SK-N-SH (cell line): Measurements from ENCODE around the gene STON2. TPM values are rescaled to one million over a fixed set of nuclear protein-coding genes. Genes with fewer than 3 reads are reported as not detected.

Source experiments
- CTCF ChIA-PET: fragments of 300-600, 350-600 bp; formaldehyde crosslinking; extraction: SDS; loops from one replicate; lab custom pipeline; 2021; lab: Yijun Ruan, JAX
- POLR2A ChIA-PET: fragments of 350-600 bp; sonication (Branson Sonifier 250); formaldehyde crosslinking; extraction: SDS; loops from one replicate; lab custom pipeline; 2020; ENCODE audit warnings: antibody characterized with exemption, inconsistent platforms; lab: Yijun Ruan, JAX
- DNase-seq: peaks from one replicate; pipeline ENCODE4 v3.0.0; 2012
- H2AFZ ChIP-seq: fragments of 200-600 bp; sonication (generic); 2 replicates; pipeline ENCODE4 v1.8.1; 2016; ENCODE audit warnings: antibody characterized with exemption, mild to moderate bottlenecking, low read depth
- H3F3A ChIP-seq: fragments of 200-600 bp; sonication (generic); replicated peaks from 2 replicates; pipeline ENCODE3; 2016; ENCODE audit warnings: antibody characterized with exemption, mild to moderate bottlenecking; ENCODE audit not compliant: insufficient read depth
- H3K27ac ChIP-seq, 2 experiments: fragments of 200-500 bp in 1 of 2; fragments of 200-600 bp in 1 of 2; sonication (Bioruptor generic) in 1 of 2; sonication (generic), shearing (Covaris generic) in 1 of 2; 2 replicates each; pipeline versions ENCODE4 v1.5.1 to v1.6.1; 2014 to 2016; ENCODE audit warnings: low read depth in 2 of 2, inconsistent platforms in 1 of 2, low read length in 1 of 2, mild to moderate bottlenecking in 1 of 2, mixed read lengths in 1 of 2
- H3K27me3 ChIP-seq: fragments of 200-600 bp; sonication (generic), shearing (Covaris generic); 2 replicates; pipeline ENCODE4 v1.6.1; 2016; ENCODE audit warnings: mixed run types; ENCODE audit not compliant: insufficient read depth
- H3K36me3 ChIP-seq, 2 experiments: fragments of 200-500 bp in 1 of 2; fragments of 200-600 bp in 1 of 2; sonication (Bioruptor generic) in 1 of 2; sonication (generic) in 1 of 2; replicated peaks in 1 of 2; 2 replicates each; pipeline versions ENCODE3 to v1.5.1; 2014 to 2016; ENCODE audit warnings: low read length in 1 of 2, mild to moderate bottlenecking in 1 of 2; ENCODE audit not compliant: insufficient read depth in 2 of 2, control insufficient read depth in 1 of 2
- H3K4me1 ChIP-seq, 2 experiments: fragments of 200-500 bp in 1 of 2; fragments of 200-600 bp in 1 of 2; sonication (Bioruptor generic) in 1 of 2; sonication (generic), shearing (Covaris generic) in 1 of 2; 2 replicates each; pipeline versions ENCODE4 v1.5.1 to v1.6.1; 2014 to 2016; ENCODE audit warnings: low read depth in 1 of 2, low read length in 1 of 2, mixed run types in 1 of 2; ENCODE audit not compliant: insufficient read depth in 2 of 2, control insufficient read depth in 1 of 2
- H3K4me2 ChIP-seq: fragments of 200-600 bp; sonication (generic), shearing (Covaris generic); 2 replicates; pipeline ENCODE4 v1.6.1; 2017; ENCODE audit warnings: mixed run types
- H3K4me3 ChIP-seq, 2 experiments: fragments of 200-500 bp in 1 of 2; fragments of 200-600 bp in 1 of 2; sonication (Bioruptor generic) in 1 of 2; sonication (generic), shearing (Covaris generic) in 1 of 2; 2 replicates each; pipeline versions ENCODE4 v1.5.1 to v1.8.1; 2014 to 2016; ENCODE audit warnings: low read depth in 2 of 2, inconsistent platforms in 1 of 2, low read length in 1 of 2, mild to moderate bottlenecking in 1 of 2, mixed read lengths in 1 of 2, moderate library complexity in 1 of 2
- H3K79me2 ChIP-seq: fragments of 200-600 bp; sonication (generic); 2 replicates; pipeline ENCODE4 v1.8.1; 2017; ENCODE audit warnings: mild to moderate bottlenecking; ENCODE audit not compliant: insufficient read depth
- H3K9ac ChIP-seq: fragments of 200-600 bp; sonication (generic); 2 replicates; pipeline ENCODE4 v1.6.1; 2017; ENCODE audit warnings: mixed run types
- H3K9me2 ChIP-seq: fragments of 200-600 bp; sonication (generic); 2 replicates; pipeline ENCODE4 v1.6.1; 2017; ENCODE audit warnings: mixed run types
- H3K9me3 ChIP-seq: fragments of 200-600 bp; sonication (generic); 2 replicates; pipeline ENCODE4 v1.6.1; 2017; ENCODE audit warnings: mixed run types, mild to moderate bottlenecking, moderate library complexity
- H4K20me1 ChIP-seq: fragments of 200-600 bp; sonication (generic); 2 replicates; pipeline ENCODE4 v1.6.1; 2017; ENCODE audit warnings: mild to moderate bottlenecking, mixed run types; ENCODE audit not compliant: insufficient read depth
- CHD2 ChIP-seq: fragments of 150-350 bp; IDR thresholded peaks from 2 replicates; pipeline ENCODE4 v1.6.1; 2018; ENCODE audit warnings: low read length; ENCODE audit not compliant: partially characterized antibody
- ELF1 ChIP-seq: IDR thresholded peaks from 2 replicates; pipeline ENCODE4 v1.4.0; 2012
- EZH2phosphoT487 ChIP-seq: fragments of 200-600 bp; sonication (generic); IDR thresholded peaks from 2 replicates; pipeline ENCODE4 v1.6.1; 2017; ENCODE audit warnings: low read depth, mixed run types, mild to moderate bottlenecking, antibody characterized with exemption, moderate library complexity, borderline replicate concordance
- GABPA ChIP-seq: IDR thresholded peaks from 2 replicates; pipeline ENCODE4 v1.4.0; 2012; ENCODE audit warnings: low read depth, mild to moderate bottlenecking
- GATA2 ChIP-seq: sonication (generic); formaldehyde crosslinking; IDR thresholded peaks from 2 replicates; pipeline ENCODE4 v1.5.0; 2020; ENCODE audit warnings: mild to moderate bottlenecking, missing genetic modification reagents
- MAX ChIP-seq: IDR thresholded peaks from 2 replicates; pipeline ENCODE4 v1.4.0; 2012; ENCODE audit warnings: low read depth
- NRF1 ChIP-seq: IDR thresholded peaks from 2 replicates; pipeline ENCODE4 v1.6.1; 2012; ENCODE audit warnings: low read depth, mild to moderate bottlenecking, low read length
- RAD21 ChIP-seq: IDR thresholded peaks from 2 replicates; pipeline ENCODE4 v1.6.1; 2012; ENCODE audit warnings: mild to moderate bottlenecking, low read length
- RFX5 ChIP-seq: IDR thresholded peaks from 2 replicates; pipeline ENCODE4 v1.6.1; 2012; ENCODE audit warnings: mild to moderate bottlenecking, improper control_type of control experiment, low read length
- SIN3A ChIP-seq: IDR thresholded peaks from 2 replicates; pipeline ENCODE4 v1.6.1; 2012; ENCODE audit warnings: low read depth, mild to moderate bottlenecking, low read length, moderate library complexity, borderline replicate concordance
- TAF1 ChIP-seq: IDR thresholded peaks from 2 replicates; pipeline ENCODE4 v1.6.1; 2012; ENCODE audit warnings: low read depth, mild to moderate bottlenecking, low read length, moderate library complexity, borderline replicate concordance
- TEAD4 ChIP-seq: IDR thresholded peaks from 2 replicates; pipeline ENCODE4 v1.4.0; 2012; ENCODE audit warnings: mild to moderate bottlenecking, borderline replicate concordance; ENCODE audit not compliant: insufficient read depth
- USF2 ChIP-seq: fragments of 150-350 bp; IDR thresholded peaks from 2 replicates; pipeline ENCODE4 v1.6.1; 2017; ENCODE audit warnings: antibody characterized with exemption, low read length, low read depth, borderline replicate concordance
- whole genome bisulfite sequencing: methylation state at CpG from one replicate; pipeline ENCODE4 v1.1.6; 2017; ENCODE audit warnings: low lambda C conversion rate; 5-methylcytosine and 5-hydroxymethylcytosine counted together
- polyA plus RNA-seq, 3 experiments: library from polyadenylated mRNA; depleted of rRNA; stranded (reverse); fragments of >200 nt; gene quantifications; 2 replicates each; pipeline ENCODE4 v1.2.3, GENCODE V29; 2012
- TF ChIP-seq, protein P1 (sequence below): IDR thresholded peaks from 2 replicates; pipeline ENCODE4; 2012
- TF ChIP-seq, protein P2 (sequence below): IDR thresholded peaks from 2 replicates; pipeline ENCODE4 v1.4.0; 2012; ENCODE audit warnings: low read depth, borderline replicate concordance
- TF ChIP-seq, protein P3 (sequence below): IDR thresholded peaks from 2 replicates; pipeline ENCODE4 v1.4.0; 2012; ENCODE audit warnings: low read depth, borderline replicate concordance

Gene STON2
- polyA plus RNA-seq, 1 of the 3 experiments (the other 2 are of a cell fraction) = not detected

DNA sequence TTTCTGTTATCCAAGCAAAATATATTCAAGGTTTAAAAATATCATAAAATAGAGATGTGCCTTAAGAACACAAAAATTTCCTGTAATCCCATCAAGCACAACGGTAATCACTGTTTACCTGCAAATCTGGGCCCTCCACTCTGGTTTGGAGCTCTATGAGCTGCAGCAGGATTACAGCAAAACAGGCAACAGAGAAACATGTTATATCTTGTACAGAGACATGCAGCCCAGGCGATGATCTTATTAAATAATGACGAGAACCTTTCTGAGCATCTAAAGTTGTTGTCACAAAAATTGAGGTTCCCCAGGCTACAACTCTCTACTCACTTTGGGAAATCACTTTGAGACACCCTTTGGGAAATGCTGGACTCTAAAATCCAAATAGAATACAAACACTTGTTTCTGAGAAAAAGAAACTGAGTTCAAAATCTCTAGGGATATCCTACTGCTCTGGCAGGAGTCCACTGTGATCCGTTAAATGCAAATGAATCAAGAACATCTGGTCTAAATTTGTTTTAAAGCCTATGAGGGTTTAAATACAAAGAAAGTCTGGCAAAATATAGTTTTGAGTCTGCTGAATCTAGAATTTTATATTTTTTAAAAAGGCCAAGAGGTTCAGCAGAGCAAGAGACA is 36.3 kb downstream of the STON2 start:
- Histone ChIP-seq H2AFZ (no peak overlapping the region), H3K9me3 (no peaks in the 10 kb centered on the region), H3K27me3 (no peaks in the 10 kb centered on the region), H3K36me3 (no peaks in the 10 kb centered on the region), H3K9me2 (no peaks in the 10 kb centered on the region), H3K79me2 (no peaks in the 10 kb centered on the region), H3K4me1 (peaks cover 0 to 10% of the 10 kb centered on the region in 2 experiments; a peak in 2 of 4 replicates), H3K4me2 (no peak overlapping the region), H3K27ac (peak overlapping the region in 1 of 2 experiments; percentile 82; a peak in 2 of 4 replicates), H4K20me1 (no peaks in the 10 kb centered on the region), H3K4me3 (peak overlapping the region in 1 of 2 experiments; percentile 12; a peak in 1 of 4 replicates), H3F3A (no peaks in the 10 kb centered on the region), H3K9ac (no peak overlapping the region)
- DNase-seq = peak; percentile 21
- WGBS = 12% methylated on average over 4 of the region's 4 CpGs
- no peak for TF ChIP-seq TAF1
- no peak for TF ChIP-seq MAX
- no peak for TF ChIP-seq EZH2phosphoT487
- ChIA-PET POLR2A (no interaction called here), CTCF (no interaction called here)

- H3K36me3 ChIP-seq = no peaks in the 10 kb centered on the region
- H3K9ac ChIP-seq = no peak overlapping the region
- no peaks in the 10 kb centered on the region for H3F3A ChIP-seq
- CTCF ChIA-PET = interaction anchor here (1.4 kb wide), 1 partner anchor 100 kb away, joined by 4 read pairs; no protein-coding TSS in a partner anchor
- TF ChIP-seq SIN3A = no peak
- TF ChIP-seq NRF1 = no peak
- TF ChIP-seq, protein P1, sequence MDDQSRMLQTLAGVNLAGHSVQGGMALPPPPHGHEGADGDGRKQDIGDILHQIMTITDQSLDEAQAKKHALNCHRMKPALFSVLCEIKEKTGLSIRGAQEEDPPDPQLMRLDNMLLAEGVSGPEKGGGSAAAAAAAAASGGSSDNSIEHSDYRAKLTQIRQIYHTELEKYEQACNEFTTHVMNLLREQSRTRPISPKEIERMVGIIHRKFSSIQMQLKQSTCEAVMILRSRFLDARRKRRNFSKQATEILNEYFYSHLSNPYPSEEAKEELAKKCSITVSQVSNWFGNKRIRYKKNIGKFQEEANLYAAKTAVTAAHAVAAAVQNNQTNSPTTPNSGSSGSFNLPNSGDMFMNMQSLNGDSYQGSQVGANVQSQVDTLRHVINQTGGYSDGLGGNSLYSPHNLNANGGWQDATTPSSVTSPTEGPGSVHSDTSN = no peak
- TF ChIP-seq RFX5 = no peak
- no peak for TF ChIP-seq MAX
- no peak for TF ChIP-seq CHD2
- TF ChIP-seq, protein P2, sequence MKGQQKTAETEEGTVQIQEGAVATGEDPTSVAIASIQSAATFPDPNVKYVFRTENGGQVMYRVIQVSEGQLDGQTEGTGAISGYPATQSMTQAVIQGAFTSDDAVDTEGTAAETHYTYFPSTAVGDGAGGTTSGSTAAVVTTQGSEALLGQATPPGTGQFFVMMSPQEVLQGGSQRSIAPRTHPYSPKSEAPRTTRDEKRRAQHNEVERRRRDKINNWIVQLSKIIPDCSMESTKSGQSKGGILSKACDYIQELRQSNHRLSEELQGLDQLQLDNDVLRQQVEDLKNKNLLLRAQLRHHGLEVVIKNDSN = no peak
- TF ChIP-seq GABPA = no peak
- TF ChIP-seq GATA2 (CRISPR knock-in tag) = no peak
- TF ChIP-seq, protein P3, sequence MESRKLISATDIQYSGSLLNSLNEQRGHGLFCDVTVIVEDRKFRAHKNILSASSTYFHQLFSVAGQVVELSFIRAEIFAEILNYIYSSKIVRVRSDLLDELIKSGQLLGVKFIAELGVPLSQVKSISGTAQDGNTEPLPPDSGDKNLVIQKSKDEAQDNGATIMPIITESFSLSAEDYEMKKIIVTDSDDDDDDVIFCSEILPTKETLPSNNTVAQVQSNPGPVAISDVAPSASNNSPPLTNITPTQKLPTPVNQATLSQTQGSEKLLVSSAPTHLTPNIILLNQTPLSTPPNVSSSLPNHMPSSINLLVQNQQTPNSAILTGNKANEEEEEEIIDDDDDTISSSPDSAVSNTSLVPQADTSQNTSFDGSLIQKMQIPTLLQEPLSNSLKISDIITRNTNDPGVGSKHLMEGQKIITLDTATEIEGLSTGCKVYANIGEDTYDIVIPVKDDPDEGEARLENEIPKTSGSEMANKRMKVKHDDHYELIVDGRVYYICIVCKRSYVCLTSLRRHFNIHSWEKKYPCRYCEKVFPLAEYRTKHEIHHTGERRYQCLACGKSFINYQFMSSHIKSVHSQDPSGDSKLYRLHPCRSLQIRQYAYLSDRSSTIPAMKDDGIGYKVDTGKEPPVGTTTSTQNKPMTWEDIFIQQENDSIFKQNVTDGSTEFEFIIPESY = no peak
- no peak for TF ChIP-seq RAD21
- TF ChIP-seq TEAD4 = no peak
- TF ChIP-seq TAF1 = no peak
- TF ChIP-seq ELF1 = no peak
- no peak for TF ChIP-seq USF2
- no peaks in the 10 kb centered on the region for H3K9me3 ChIP-seq
- no peak overlapping the region for H3K4me3 ChIP-seq
- no peak overlapping the region for H3K27ac ChIP-seq
- no peaks in the 10 kb centered on the region for H3K9me2 ChIP-seq
- H3K4me1 ChIP-seq = no peaks in the 10 kb centered on the region
- H3K4me2 ChIP-seq = no peak overlapping the region
- no peak overlapping the region for H2AFZ ChIP-seq
- H3K27me3 ChIP-seq = no peaks in the 10 kb centered on the region
- no peaks in the 10 kb centered on the region for H4K20me1 ChIP-seq
- POLR2A ChIA-PET = no interaction called here
- no peak for DNase-seq
- WGBS = 19% methylated on average over 4 of the region's 5 CpGs
- no peaks in the 10 kb centered on the region for H3K79me2 ChIP-seq
Observed at GRCh38 chr14:81353691-81354323, 46.3 kb downstream of the STON2 start.
